Measurements from ENCODE around the gene AKR1D1.

- TF ChIP-seq CTCF (IDR thresholded peaks at IDR 0.05) = no peak
- TF ChIP-seq POLR2A (IDR thresholded peaks at IDR 0.05; ENCODE audit: low read length) = no peak
- no peak for TF ChIP-seq REST (IDR thresholded peaks at IDR 0.05)
- no peak for TF ChIP-seq RARB (CRISPR knock-in tag; IDR thresholded peaks at IDR 0.05)
These were observed 10.4 kb upstream of the AKR1D1 start for GRCh38 chr7:138065827-138066226.
